HepG2 (cell line): ENCODE results near the gene ZBTB20. TPM values are rescaled to one million over a fixed set of nuclear protein-coding genes. Genes with fewer than 3 reads are reported as not detected.
A peak's percentile ranks its signal among the peaks of the same experiment; 100 is the strongest.

Experiments used
- HNRNPH1 ChIP-seq: fragments of 200-400 bp; formaldehyde crosslinking; optimal IDR thresholded peaks from 2 replicates; pipeline ENCODE3; 2017; ENCODE audit warnings: mild to moderate bottlenecking, low read depth, low read length
- HOXA7 ChIP-seq: sonication (generic); formaldehyde crosslinking; IDR thresholded peaks from 2 replicates; pipeline ENCODE4 v1.8.1; 2022; ENCODE audit warnings: mild to moderate bottlenecking, missing genetic modification reagents, moderate library complexity
- KDM1A ChIP-seq: IDR thresholded peaks from 2 replicates; pipeline ENCODE4 v1.6.1; 2016; ENCODE audit warnings: missing compliant biosample characterization
- MTF2 ChIP-seq: sonication (generic); formaldehyde crosslinking; IDR thresholded peaks from 2 replicates; pipeline ENCODE4 v1.5.0; 2020; ENCODE audit warnings: missing genetic modification reagents, borderline replicate concordance
- NFE2 ChIP-seq: sonication (generic); formaldehyde crosslinking; IDR thresholded peaks from 2 replicates; pipeline ENCODE4 v1.4.0; 2020; ENCODE audit warnings: missing genetic modification reagents
- NFYB ChIP-seq: sonication (generic); formaldehyde crosslinking; IDR thresholded peaks from 2 replicates; pipeline ENCODE4 v1.4.0; 2020; ENCODE audit warnings: missing genetic modification reagents
- PHB2 ChIP-seq: fragments of 450-650 bp; IDR thresholded peaks from 2 replicates; pipeline ENCODE4 v1.6.1; 2018; ENCODE audit not compliant: partially characterized antibody
- PTBP1 ChIP-seq: fragments of 200-400 bp; formaldehyde crosslinking; IDR thresholded peaks from 2 replicates; pipeline ENCODE4 v1.6.1; 2018; ENCODE audit warnings: low read length, low read depth; ENCODE audit not compliant: poor library complexity, severe bottlenecking
- TBP ChIP-seq: sonication (generic); formaldehyde crosslinking; IDR thresholded peaks from 2 replicates; pipeline ENCODE4 v1.5.0; 2020; ENCODE audit warnings: missing genetic modification reagents
- ZFYVE20 ChIP-seq: sonication (generic); formaldehyde crosslinking; IDR thresholded peaks from 2 replicates; pipeline ENCODE4 v1.8.0; 2023; ENCODE audit warnings: low read depth, mild to moderate bottlenecking, moderate library complexity, missing genetic modification reagents, borderline replicate concordance
- ZIK1 ChIP-seq: sonication (generic); formaldehyde crosslinking; IDR thresholded peaks from 2 replicates; pipeline ENCODE4 v1.5.0; 2020; ENCODE audit warnings: mild to moderate bottlenecking, low read depth, missing genetic modification reagents, borderline replicate concordance
- ZNF276 ChIP-seq: sonication (generic); formaldehyde crosslinking; IDR thresholded peaks from 2 replicates; pipeline ENCODE4 v1.4.0; 2020; ENCODE audit warnings: mild to moderate bottlenecking, low read depth, missing genetic modification reagents
- ZNF317 ChIP-seq: sonication (generic); formaldehyde crosslinking; IDR thresholded peaks from 2 replicates; pipeline ENCODE4 v1.5.0; 2020; ENCODE audit warnings: mild to moderate bottlenecking, missing genetic modification reagents
- ZNF780A ChIP-seq: sonication (generic); formaldehyde crosslinking; IDR thresholded peaks from 2 replicates; pipeline ENCODE4 v1.8.0; 2022; ENCODE audit warnings: mild to moderate bottlenecking, missing genetic modification reagents, moderate library complexity
- ZNF788 ChIP-seq: sonication (generic); formaldehyde crosslinking; IDR thresholded peaks from 2 replicates; pipeline ENCODE4 v1.5.0; 2020; ENCODE audit warnings: mild to moderate bottlenecking, missing genetic modification reagents, borderline replicate concordance
- ZNF790 ChIP-seq: sonication (generic); formaldehyde crosslinking; IDR thresholded peaks from 2 replicates; pipeline ENCODE4 v1.8.0; 2022; ENCODE audit warnings: missing genetic modification reagents, mild to moderate bottlenecking, borderline replicate concordance
- polyA plus RNA-seq, 8 experiments: library from polyadenylated mRNA; depleted of rRNA in 3 of 8; stranded (reverse) in 7 of 8; unstranded in 1 of 8; fragments of >200 nt; fragmentation: Illumina TruSeq in 4 of 8; extraction: Trizol in 4 of 8; gene quantifications; 2 replicates each; pipeline versions ENCODE4 v1.2.1 to v1.2.3, GENCODE V29; 2011 to 2016; ENCODE audit warnings: low read depth in 4 of 8, missing spikeins in 1 of 8, mixed read lengths in 1 of 8; ENCODE audit not compliant: insufficient read depth in 1 of 8
- total RNA-seq, 5 experiments: library from RNA; depleted of rRNA; stranded (reverse); fragments of >200 nt; fragmentation: Illumina TruSeq; extraction: Trizol; gene quantifications; 2 replicates each; pipeline ENCODE4 v1.2.3, GENCODE V29; 2016; ENCODE audit warnings: low read depth in 1 of 5
- TF ChIP-seq, protein P1 (sequence below): fragments of 450-650 bp; IDR thresholded peaks from 2 replicates; pipeline ENCODE4 v1.6.1; 2017; ENCODE audit warnings: mild to moderate bottlenecking
- TF ChIP-seq, protein P2 (sequence below): sonication (generic); formaldehyde crosslinking; IDR thresholded peaks from 2 replicates; pipeline ENCODE4 v1.5.0; 2020; ENCODE audit warnings: missing genetic modification reagents
- TF ChIP-seq, protein P3 (sequence below): sonication (generic); formaldehyde crosslinking; IDR thresholded peaks from 2 replicates; pipeline ENCODE4 v1.4.0; 2020; ENCODE audit warnings: missing genetic modification reagents, borderline replicate concordance
- TF ChIP-seq, protein P4 (sequence below): sonication (generic); formaldehyde crosslinking; IDR thresholded peaks from 2 replicates; pipeline ENCODE4 v1.8.0; 2022; ENCODE audit warnings: mild to moderate bottlenecking, missing genetic modification reagents; ENCODE audit not compliant: insufficient replicate concordance

The ZBTB20 gene
- total and polyA plus RNA-seq, 2 of the 13 experiments (the other 11 are each of a cell fraction or from before 2014, with no cell fraction given), result 1.9 to 8.8 TPM

DNA sequence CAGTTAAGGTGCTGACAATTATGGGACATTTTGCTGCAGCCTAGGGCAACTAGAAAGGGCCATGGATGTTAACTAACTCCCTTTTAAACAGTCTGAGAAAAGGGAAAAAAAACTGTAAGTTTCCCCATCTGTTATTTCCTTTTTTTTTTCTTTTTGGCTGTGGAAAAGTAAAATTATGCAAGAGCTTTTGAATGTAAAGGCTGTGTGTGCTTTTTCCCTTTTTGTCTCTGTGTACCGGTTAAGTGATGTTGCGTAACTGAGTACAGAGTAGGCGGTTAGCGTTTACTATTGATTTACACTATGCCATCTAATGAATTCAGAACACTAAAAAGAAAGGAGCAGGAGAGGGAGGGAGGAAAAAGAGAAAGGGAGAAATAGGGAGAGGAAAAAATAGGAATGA, 449.7 kb downstream of the ZBTB20 start (continued):
- TF ChIP-seq ZNF788, result no peak
- TF ChIP-seq, protein P1, sequence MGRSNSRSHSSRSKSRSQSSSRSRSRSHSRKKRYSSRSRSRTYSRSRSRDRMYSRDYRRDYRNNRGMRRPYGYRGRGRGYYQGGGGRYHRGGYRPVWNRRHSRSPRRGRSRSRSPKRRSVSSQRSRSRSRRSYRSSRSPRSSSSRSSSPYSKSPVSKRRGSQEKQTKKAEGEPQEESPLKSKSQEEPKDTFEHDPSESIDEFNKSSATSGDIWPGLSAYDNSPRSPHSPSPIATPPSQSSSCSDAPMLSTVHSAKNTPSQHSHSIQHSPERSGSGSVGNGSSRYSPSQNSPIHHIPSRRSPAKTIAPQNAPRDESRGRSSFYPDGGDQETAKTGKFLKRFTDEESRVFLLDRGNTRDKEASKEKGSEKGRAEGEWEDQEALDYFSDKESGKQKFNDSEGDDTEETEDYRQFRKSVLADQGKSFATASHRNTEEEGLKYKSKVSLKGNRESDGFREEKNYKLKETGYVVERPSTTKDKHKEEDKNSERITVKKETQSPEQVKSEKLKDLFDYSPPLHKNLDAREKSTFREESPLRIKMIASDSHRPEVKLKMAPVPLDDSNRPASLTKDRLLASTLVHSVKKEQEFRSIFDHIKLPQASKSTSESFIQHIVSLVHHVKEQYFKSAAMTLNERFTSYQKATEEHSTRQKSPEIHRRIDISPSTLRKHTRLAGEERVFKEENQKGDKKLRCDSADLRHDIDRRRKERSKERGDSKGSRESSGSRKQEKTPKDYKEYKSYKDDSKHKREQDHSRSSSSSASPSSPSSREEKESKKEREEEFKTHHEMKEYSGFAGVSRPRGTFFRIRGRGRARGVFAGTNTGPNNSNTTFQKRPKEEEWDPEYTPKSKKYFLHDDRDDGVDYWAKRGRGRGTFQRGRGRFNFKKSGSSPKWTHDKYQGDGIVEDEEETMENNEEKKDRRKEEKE, result no peak
- no peak for TF ChIP-seq ZNF276 (CRISPR knock-in tag)
- no peak for TF ChIP-seq ZNF780A (CRISPR knock-in tag)
- TF ChIP-seq PTBP1, result no peak
- TF ChIP-seq HOXA7 (CRISPR knock-in tag), result no peak
- TF ChIP-seq ZFYVE20 (CRISPR knock-in tag), result no peak
- no peak for TF ChIP-seq ZIK1
- TF ChIP-seq, protein P2, sequence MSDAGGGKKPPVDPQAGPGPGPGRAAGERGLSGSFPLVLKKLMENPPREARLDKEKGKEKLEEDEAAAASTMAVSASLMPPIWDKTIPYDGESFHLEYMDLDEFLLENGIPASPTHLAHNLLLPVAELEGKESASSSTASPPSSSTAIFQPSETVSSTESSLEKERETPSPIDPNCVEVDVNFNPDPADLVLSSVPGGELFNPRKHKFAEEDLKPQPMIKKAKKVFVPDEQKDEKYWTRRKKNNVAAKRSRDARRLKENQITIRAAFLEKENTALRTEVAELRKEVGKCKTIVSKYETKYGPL (CRISPR knock-in tag), result peak; percentile 87; the same call in 1 of the 2 replicates
- TF ChIP-seq NFYB (CRISPR knock-in tag), result no peak
- TF ChIP-seq ZNF790, result no peak
- no peak for TF ChIP-seq TBP (CRISPR knock-in tag)
- peak; percentile 78; the same call in 1 of the 2 replicates for TF ChIP-seq KDM1A (CRISPR knock-in tag)
- no peak for TF ChIP-seq HNRNPH1
- TF ChIP-seq MTF2 (CRISPR knock-in tag), result no peak
- no peak for TF ChIP-seq ZNF317
- TF ChIP-seq, protein P3, sequence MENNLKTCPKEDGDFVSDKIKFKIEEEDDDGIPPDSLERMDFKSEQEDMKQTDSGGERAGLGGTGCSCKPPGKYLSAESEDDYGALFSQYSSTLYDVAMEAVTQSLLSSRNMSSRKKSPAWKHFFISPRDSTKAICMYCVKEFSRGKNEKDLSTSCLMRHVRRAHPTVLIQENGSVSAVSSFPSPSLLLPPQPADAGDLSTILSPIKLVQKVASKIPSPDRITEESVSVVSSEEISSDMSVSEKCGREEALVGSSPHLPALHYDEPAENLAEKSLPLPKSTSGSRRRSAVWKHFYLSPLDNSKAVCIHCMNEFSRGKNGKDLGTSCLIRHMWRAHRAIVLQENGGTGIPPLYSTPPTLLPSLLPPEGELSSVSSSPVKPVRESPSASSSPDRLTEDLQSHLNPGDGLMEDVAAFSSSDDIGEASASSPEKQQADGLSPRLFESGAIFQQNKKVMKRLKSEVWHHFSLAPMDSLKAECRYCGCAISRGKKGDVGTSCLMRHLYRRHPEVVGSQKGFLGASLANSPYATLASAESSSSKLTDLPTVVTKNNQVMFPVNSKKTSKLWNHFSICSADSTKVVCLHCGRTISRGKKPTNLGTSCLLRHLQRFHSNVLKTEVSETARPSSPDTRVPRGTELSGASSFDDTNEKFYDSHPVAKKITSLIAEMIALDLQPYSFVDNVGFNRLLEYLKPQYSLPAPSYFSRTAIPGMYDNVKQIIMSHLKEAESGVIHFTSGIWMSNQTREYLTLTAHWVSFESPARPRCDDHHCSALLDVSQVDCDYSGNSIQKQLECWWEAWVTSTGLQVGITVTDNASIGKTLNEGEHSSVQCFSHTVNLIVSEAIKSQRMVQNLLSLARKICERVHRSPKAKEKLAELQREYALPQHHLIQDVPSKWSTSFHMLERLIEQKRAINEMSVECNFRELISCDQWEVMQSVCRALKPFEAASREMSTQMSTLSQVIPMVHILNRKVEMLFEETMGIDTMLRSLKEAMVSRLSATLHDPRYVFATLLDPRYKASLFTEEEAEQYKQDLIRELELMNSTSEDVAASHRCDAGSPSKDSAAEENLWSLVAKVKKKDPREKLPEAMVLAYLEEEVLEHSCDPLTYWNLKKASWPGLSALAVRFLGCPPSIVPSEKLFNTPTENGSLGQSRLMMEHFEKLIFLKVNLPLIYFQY, result no peak
- no peak for TF ChIP-seq PHB2
- TF ChIP-seq, protein P4, sequence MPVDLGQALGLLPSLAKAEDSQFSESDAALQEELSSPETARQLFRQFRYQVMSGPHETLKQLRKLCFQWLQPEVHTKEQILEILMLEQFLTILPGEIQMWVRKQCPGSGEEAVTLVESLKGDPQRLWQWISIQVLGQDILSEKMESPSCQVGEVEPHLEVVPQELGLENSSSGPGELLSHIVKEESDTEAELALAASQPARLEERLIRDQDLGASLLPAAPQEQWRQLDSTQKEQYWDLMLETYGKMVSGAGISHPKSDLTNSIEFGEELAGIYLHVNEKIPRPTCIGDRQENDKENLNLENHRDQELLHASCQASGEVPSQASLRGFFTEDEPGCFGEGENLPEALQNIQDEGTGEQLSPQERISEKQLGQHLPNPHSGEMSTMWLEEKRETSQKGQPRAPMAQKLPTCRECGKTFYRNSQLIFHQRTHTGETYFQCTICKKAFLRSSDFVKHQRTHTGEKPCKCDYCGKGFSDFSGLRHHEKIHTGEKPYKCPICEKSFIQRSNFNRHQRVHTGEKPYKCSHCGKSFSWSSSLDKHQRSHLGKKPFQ (CRISPR knock-in tag), result no peak
- TF ChIP-seq NFE2 (CRISPR knock-in tag), result no peak
